Adrenal gland (tissue), 12 donors: ENCODE data around the gene TASOR2. TPM values are rescaled to one million over a fixed set of nuclear protein-coding genes. Genes with fewer than 3 reads are reported as not detected.
A peak's percentile ranks its signal among the peaks of the same experiment; 100 is the strongest.

Experiments
- DNase-seq, 7 donors: peaks; one replicate each; pipeline ENCODE4 v3.0.0-alpha.2; 2019 to 2020
- H3K27ac ChIP-seq, 5 donors: fragments of 200-600 bp; sonication (generic) in 4 of 5; 1 replicate in 3 of 5; 2 replicates in 2 of 5; pipeline versions ENCODE4 v1.5.1 to v1.8.0; 2016 to 2020; ENCODE audit warnings: mild to moderate bottlenecking in 1 of 5
- H3K27me3 ChIP-seq: fragments of 200-600 bp; 2 replicates; pipeline ENCODE4 v1.8.0; 2021
- H3K36me3 ChIP-seq, 2 donors: fragments of 200-600 bp; replicated peaks in 1 of 2; 1 replicate in 1 of 2; 2 replicates in 1 of 2; pipeline versions ENCODE4 v1.5.1 to v1.8.0; 2018 to 2022
- H3K4me1 ChIP-seq, 2 donors: fragments of 200-600 bp; replicated peaks in 1 of 2; 1 replicate in 1 of 2; 2 replicates in 1 of 2; pipeline versions ENCODE4 v1.5.1 to v1.8.0; 2018 to 2021
- H3K4me3 ChIP-seq, 4 donors: fragments of 200-600 bp; sonication (generic) in 3 of 4; one replicate each; pipeline ENCODE4 v1.5.1; 2016 to 2018
- H3K9me3 ChIP-seq, 3 donors: fragments of 200-600 bp; sonication (generic) in 1 of 3; replicated peaks in 1 of 3; 1 replicate in 2 of 3; 2 replicates in 1 of 3; pipeline versions ENCODE4 v1.5.1 to v1.8.0; 2016 to 2021
- POLR2A ChIP-seq, 2 donors: fragments of 450-650 bp; IDR thresholded peaks; one replicate each; pipeline ENCODE4 v1.6.1; 2017; ENCODE audit warnings: antibody characterized with exemption in 2 of 2, mild to moderate bottlenecking in 2 of 2, moderate library complexity in 1 of 2
- WGBS, 4 donors: extraction: QIAGEN DNeasy Blood & Tissue Kit in 2 of 4; methylation state at CpG; one replicate each; pipeline versions ENCODE4 v1.1.5 to v1.1.7; 2013 to 2017; 5-methylcytosine and 5-hydroxymethylcytosine counted together
- intact Hi-C, 2 donors: fragments of 100-400 bp; cut with DNase I; formaldehyde crosslinking; loops; one replicate each; pipeline versions ENCODE4 v1.14.1 to v1.15.0; 2022 to 2023
- polyA plus RNA-seq, 3 donors: library from polyadenylated mRNA; stranded (reverse); fragments of 200-250 nt in 2 of 3; fragments of 350-450 nt in 1 of 3; fragmentation: Illumina TruSeq in 1 of 3; extraction: RNeasy Lipid Tissue Mini Kit (QIAGEN cat#74804) in 1 of 3; gene quantifications; one replicate each; pipeline ENCODE4 v1.2.3, GENCODE V29; 2013 to 2014
- total RNA-seq, 9 donors: library from RNA; depleted of rRNA in 4 of 9; stranded (reverse); fragments of >200 nt in 4 of 9; fragments of 120-200 nt in 1 of 9; fragmentation: NEBNext Ultra II Directional in 1 of 9; extraction: Animal tissue kit (Norgen Biotek cat#: 25700) in 1 of 9; gene quantifications; one replicate each; pipeline versions ENCODE4 v1.1.0 to v1.2.4, GENCODE V29; 2013 to 2023
- TF ChIP-seq, protein P1 (sequence below), 6 experiments: fragments of 450-650 bp in 4 of 6; fragments of 200-600 bp in 2 of 6; sonication (generic) in 1 of 6; IDR thresholded peaks; 1 replicate in 5 of 6; 2 replicates in 1 of 6; pipeline versions ENCODE4 v1.5.1 to v1.8.0; 2016 to 2021; ENCODE audit warnings: antibody characterized with exemption in 6 of 6, mild to moderate bottlenecking in 2 of 6, moderate library complexity in 1 of 6
- donor health status: healthy with polysubstance abuse.
- donor health status: Bipolar disorder and iron deficiency.
- donor health status: DM: yes; HTN: yes; CAD: no.
- donor health status: DM: no; HTN: no; CAD: no.
- donor health status: DM: no; HTN: no; CAD: no.
- donor health status: DM: yes; HTN: yes; CAD: no.

The TASOR2 gene
- total and polyA plus RNA-seq, 12 donors, result 15.4 to 182 (median 51.1) TPM

DNA sequence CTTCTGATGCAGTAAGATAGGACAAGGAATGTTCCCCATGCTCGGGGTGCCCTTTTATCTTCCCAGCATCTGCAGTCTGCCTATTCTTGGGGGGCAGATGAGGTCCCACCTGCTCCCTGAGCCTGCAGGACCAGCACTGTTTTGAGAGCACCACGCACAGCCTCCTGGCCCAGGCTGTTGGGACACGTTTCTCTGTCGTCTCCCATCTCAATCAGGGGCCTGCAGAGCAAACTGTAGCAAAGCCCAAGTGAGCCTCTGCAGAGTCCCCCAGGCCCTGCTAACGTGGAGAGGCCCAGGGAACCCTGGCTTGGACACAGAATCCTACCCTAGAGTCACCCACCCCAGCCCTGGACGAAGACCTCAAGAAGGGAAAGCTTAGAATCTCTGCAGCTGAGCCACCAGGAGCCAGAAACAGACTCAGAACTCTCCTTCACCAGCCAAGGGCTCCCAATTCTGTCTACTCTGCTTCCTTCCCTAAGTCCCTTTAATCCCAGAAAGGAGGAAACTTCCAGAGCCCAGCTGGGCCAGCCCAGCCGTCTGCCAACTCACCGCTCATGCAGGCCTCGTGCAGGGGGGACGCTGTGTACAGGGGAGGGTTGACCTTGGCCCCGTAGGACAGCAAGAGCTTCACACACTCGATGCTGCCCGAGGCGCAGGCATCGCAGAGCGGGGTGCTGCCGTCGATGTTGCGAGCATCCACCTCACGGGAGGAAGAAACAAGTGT, 33.8 kb upstream of the TASOR2 start:
- H3K9me3 ChIP-seq, result no peaks in the 10 kb centered on the region
- no peaks in the 10 kb centered on the region for H3K27me3 ChIP-seq
- peak; percentile 47 to 75 (median 70) for DNase-seq
- H3K36me3 ChIP-seq, result peaks cover 0 to 20% of the 10 kb centered on the region in 2 donors
- no peak for TF ChIP-seq POLR2A (IDR thresholded peaks at IDR 0.05)
- TF ChIP-seq, protein P1, sequence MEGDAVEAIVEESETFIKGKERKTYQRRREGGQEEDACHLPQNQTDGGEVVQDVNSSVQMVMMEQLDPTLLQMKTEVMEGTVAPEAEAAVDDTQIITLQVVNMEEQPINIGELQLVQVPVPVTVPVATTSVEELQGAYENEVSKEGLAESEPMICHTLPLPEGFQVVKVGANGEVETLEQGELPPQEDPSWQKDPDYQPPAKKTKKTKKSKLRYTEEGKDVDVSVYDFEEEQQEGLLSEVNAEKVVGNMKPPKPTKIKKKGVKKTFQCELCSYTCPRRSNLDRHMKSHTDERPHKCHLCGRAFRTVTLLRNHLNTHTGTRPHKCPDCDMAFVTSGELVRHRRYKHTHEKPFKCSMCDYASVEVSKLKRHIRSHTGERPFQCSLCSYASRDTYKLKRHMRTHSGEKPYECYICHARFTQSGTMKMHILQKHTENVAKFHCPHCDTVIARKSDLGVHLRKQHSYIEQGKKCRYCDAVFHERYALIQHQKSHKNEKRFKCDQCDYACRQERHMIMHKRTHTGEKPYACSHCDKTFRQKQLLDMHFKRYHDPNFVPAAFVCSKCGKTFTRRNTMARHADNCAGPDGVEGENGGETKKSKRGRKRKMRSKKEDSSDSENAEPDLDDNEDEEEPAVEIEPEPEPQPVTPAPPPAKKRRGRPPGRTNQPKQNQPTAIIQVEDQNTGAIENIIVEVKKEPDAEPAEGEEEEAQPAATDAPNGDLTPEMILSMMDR (IDR thresholded peaks at IDR 0.05), result no peak
- no peaks in the 10 kb centered on the region for H3K4me1 ChIP-seq
- no peak overlapping the region for H3K4me3 ChIP-seq
- peak overlapping the region in 1 of 5 donors; percentile 21 for H3K27ac ChIP-seq
- intact Hi-C loops, result no loop called here
- WGBS, 4 donors, result 70 to 78% (median 73%) methylated on average over 15 to 20 of the region's 20 CpGs

DNA sequence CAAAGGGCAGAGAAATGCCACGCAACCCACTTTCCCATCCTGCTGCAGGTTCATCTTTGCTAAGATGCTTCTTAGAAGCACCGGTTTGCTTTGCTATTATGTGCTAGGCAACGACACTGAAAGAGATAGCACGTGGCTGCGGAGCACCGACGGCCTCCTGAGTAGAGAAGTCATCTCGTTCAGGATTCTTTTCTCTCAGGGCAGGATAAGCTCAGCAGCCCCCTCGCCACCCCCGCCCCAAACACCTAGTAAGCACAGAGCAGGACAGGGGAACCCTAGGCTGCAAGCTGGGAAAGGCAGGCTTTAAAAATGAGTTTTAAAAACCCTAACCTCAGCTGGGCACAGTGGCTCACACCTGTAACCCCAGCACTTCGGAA, 33.3 kb upstream of the TASOR2 start:
- H3K9me3 ChIP-seq, result no peaks in the 10 kb centered on the region
- H3K27me3 ChIP-seq, result no peaks in the 10 kb centered on the region
- 89 to 94% (median 93%) methylated on average over 10 to 11 of the region's 11 CpGs for WGBS, 4 donors
- TF ChIP-seq, protein P1 (IDR thresholded peaks at IDR 0.05), result no peak
- no peak for TF ChIP-seq POLR2A (IDR thresholded peaks at IDR 0.05)
- intact Hi-C loops, result no loop called here
- H3K27ac ChIP-seq, result peak overlapping the region in 1 of 5 donors; percentile 21
- DNase-seq, result no peak
- H3K4me1 ChIP-seq, result peaks cover 0 to 2% of the 10 kb centered on the region in 2 donors
- no peak overlapping the region for H3K4me3 ChIP-seq
- H3K36me3 ChIP-seq, result peaks cover 0 to 20% of the 10 kb centered on the region in 2 donors

DNA sequence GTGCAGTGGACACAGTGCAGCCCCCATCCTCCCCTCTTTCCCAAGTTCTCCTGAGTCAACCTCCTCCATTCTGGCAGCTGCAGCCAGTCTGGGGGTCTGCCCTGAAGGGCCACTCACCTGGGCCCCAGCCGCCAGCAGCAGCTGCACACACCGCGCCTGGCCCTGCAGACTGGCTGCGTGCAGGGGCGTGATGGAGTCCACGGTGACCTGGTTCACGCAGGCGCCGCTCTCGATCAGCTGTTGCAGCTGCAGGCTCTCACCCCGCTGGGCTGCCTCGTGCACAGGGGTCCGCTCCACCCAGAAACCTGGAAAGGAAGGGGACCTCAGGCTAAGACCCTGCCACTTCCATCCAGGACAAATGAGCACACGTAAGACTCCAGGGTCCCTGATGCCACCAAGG, 31.9 kb upstream of the TASOR2 start:
- no peak overlapping the region for H3K4me3 ChIP-seq
- peaks cover 5 to 13% of the 10 kb centered on the region in 2 donors for H3K4me1 ChIP-seq
- no peaks in the 10 kb centered on the region for H3K27me3 ChIP-seq
- TF ChIP-seq, protein P1 (IDR thresholded peaks at IDR 0.05), result no peak
- TF ChIP-seq POLR2A (IDR thresholded peaks at IDR 0.05), result no peak
- intact Hi-C loops, result no loop called here
- WGBS, 4 donors, result 93 to 98% (median 96%) methylated on average over 12 to 14 of the region's 14 CpGs
- no peak overlapping the region for H3K27ac ChIP-seq
- no peaks in the 10 kb centered on the region for H3K9me3 ChIP-seq
- H3K36me3 ChIP-seq, result peaks cover 0 to 15% of the 10 kb centered on the region in 2 donors
- DNase-seq, result no peak

DNA sequence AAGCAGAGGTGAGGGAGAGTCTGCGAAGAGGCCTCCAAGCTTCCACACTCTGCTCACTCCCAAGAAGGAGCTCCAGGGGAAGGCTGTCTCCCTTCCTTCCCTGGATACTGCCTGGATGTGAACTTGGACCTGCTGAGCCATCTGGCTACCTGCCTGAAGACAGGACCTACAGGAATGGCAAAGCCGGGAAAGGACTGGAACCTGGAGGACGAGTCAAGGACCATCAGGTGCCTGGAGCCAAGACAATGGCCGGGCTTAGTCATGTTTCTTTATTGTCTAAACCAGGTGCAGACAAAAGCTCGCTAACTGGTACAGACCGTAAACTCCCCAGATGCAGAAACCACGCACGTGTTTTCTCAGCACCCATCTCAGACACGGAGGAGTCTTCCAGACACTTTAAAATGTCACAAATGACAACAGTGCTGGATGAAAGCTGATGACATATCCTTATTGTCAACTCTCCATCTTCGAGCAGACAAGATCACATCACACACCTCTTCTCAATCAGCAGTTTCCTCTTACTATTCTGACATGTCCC, 30.4 kb upstream of the TASOR2 start:
- WGBS, 4 donors, result 77 to 90% (median 84%) methylated on average over 8 to 10 of the region's 10 CpGs
- intact Hi-C loops, result no loop called here
- Histone ChIP-seq H3K27me3 (no peaks in the 10 kb centered on the region), H3K4me1 (peaks cover 7 to 20% of the 10 kb centered on the region in 2 donors), H3K27ac (no peak overlapping the region), H3K9me3 (no peaks in the 10 kb centered on the region), H3K36me3 (peaks cover 0 to 9% of the 10 kb centered on the region in 2 donors), H3K4me3 (no peak overlapping the region)
- TF ChIP-seq POLR2A (IDR thresholded peaks at IDR 0.05), result no peak
- TF ChIP-seq, protein P1 (IDR thresholded peaks at IDR 0.05), result no peak
- no peak for DNase-seq
